HUES48 (cell line): ENCODE results near the gene CYSLTR2.

Experiments used
- H3K27ac ChIP-seq: one replicate; pipeline ENCODE4 v1.7.0; 2013; ENCODE audit warnings: low read depth, low read length, inconsistent platforms
- H3K27me3 ChIP-seq: 2 replicates; pipeline ENCODE4 v1.6.1; 2013; ENCODE audit warnings: mild to moderate bottlenecking, low read length; ENCODE audit not compliant: control insufficient read depth, insufficient read depth
- H3K36me3 ChIP-seq: 2 replicates; pipeline ENCODE4 v1.6.1; 2013; ENCODE audit warnings: low read length; ENCODE audit not compliant: control insufficient read depth, insufficient read depth
- H3K4me1 ChIP-seq: 2 replicates; pipeline ENCODE4 v1.6.1; 2013; ENCODE audit warnings: mild to moderate bottlenecking, low read length; ENCODE audit not compliant: control insufficient read depth, insufficient read depth
- H3K4me3 ChIP-seq: 2 replicates; pipeline ENCODE4 v1.5.1; 2013; ENCODE audit warnings: mild to moderate bottlenecking, low read depth, low read length
- H3K9ac ChIP-seq: 2 replicates; pipeline ENCODE4 v1.6.1; 2013; ENCODE audit warnings: mild to moderate bottlenecking, low read depth, low read length, moderate library complexity
- H3K9me3 ChIP-seq: 2 replicates; pipeline ENCODE4 v1.6.1; 2013; ENCODE audit warnings: low read length; ENCODE audit not compliant: control insufficient read depth, insufficient read depth

The CYSLTR2 gene

GRCh38 chr13:48644951-48645350 lies 8.8 kb upstream of the CYSLTR2 start:
- no peaks in the 10 kb centered on the region for H3K27me3 ChIP-seq
- no peak overlapping the region for H3K9ac ChIP-seq
- no peak overlapping the region for H3K27ac ChIP-seq
- no peaks in the 10 kb centered on the region for H3K9me3 ChIP-seq
- no peaks in the 10 kb centered on the region for H3K4me1 ChIP-seq
- no peaks in the 10 kb centered on the region for H3K36me3 ChIP-seq
- H3K4me3 ChIP-seq, result no peak overlapping the region

DNA sequence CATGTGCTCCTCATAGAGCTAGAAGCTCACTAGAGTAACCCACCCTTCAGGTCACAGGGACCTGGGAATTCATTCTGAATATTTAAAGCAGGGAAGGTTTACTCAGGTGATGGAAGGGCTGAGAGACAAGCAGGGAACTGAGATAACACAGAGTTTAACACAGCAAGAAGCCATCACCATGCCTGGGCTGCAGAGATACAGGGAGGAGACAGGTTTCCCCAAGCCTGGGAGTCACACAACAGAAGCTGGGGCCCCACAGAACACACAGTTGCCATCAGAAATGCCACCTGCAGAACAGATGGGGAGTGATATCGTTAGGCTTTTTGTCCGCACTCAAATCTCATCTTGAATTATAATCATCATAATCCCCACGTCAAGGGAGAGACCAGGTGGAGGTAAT lies 7.9 kb upstream of the CYSLTR2 start:
- Histone ChIP-seq H3K27me3 (no peaks in the 10 kb centered on the region), H3K4me1 (no peaks in the 10 kb centered on the region), H3K9me3 (no peaks in the 10 kb centered on the region), H3K36me3 (no peaks in the 10 kb centered on the region), H3K9ac (no peak overlapping the region), H3K27ac (no peak overlapping the region), H3K4me3 (no peak overlapping the region)

- Histone ChIP-seq H3K9ac (no peak overlapping the region), H3K27ac (no peak overlapping the region), H3K4me1 (no peaks in the 10 kb centered on the region), H3K27me3 (no peaks in the 10 kb centered on the region), H3K9me3 (no peaks in the 10 kb centered on the region), H3K36me3 (no peaks in the 10 kb centered on the region), H3K4me3 (no peak overlapping the region)
Observed at GRCh38 chr13:48646791-48647190, 6.9 kb upstream of the CYSLTR2 start.

DNA sequence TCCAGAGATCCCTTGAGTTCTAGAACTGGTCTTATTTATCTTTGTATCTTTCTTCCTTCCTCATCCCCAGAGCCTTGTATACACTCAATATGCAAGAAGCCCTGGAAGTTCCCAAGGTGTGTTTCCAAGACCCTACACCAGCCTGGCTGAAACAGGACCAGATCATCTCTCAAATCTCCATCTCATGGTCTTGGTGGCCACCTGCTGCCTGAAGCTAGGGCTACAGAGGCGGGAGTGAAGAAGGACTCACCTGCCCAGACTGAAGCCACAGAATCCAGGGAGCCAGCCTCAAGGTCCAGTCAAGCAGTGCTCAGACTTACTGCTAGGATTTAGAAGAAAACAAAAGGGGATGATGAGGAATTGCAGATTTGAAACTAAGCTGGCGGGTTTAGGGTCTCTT lies 6.1 kb upstream of the CYSLTR2 start:
- no peaks in the 10 kb centered on the region for H3K27me3 ChIP-seq
- no peaks in the 10 kb centered on the region for H3K36me3 ChIP-seq
- H3K4me1 ChIP-seq, result no peaks in the 10 kb centered on the region
- H3K9ac ChIP-seq, result no peak overlapping the region
- H3K4me3 ChIP-seq, result no peak overlapping the region
- H3K27ac ChIP-seq, result no peak overlapping the region
- no peaks in the 10 kb centered on the region for H3K9me3 ChIP-seq

- peaks cover 2% of the 10 kb centered on the region; the same call in 1 of the 2 replicates for H3K4me1 ChIP-seq
- no peak overlapping the region for H3K27ac ChIP-seq
- no peaks in the 10 kb centered on the region for H3K9me3 ChIP-seq
- H3K4me3 ChIP-seq, result no peak overlapping the region
- no peaks in the 10 kb centered on the region for H3K36me3 ChIP-seq
- no peaks in the 10 kb centered on the region for H3K27me3 ChIP-seq
- H3K9ac ChIP-seq, result no peak overlapping the region
Observed at GRCh38 chr13:48648446-48648845, 5.3 kb upstream of the CYSLTR2 start.

- H3K27me3 ChIP-seq, result no peaks in the 10 kb centered on the region
- H3K9ac ChIP-seq, result no peak overlapping the region
- H3K36me3 ChIP-seq, result no peaks in the 10 kb centered on the region
- H3K27ac ChIP-seq, result no peak overlapping the region
- H3K4me1 ChIP-seq, result peaks cover 5% of the 10 kb centered on the region; the same call in 1 of the 2 replicates
- no peak overlapping the region for H3K4me3 ChIP-seq
- H3K9me3 ChIP-seq, result no peaks in the 10 kb centered on the region
Observed at GRCh38 chr13:48652851-48653471, 768 bp upstream of the CYSLTR2 start.

DNA sequence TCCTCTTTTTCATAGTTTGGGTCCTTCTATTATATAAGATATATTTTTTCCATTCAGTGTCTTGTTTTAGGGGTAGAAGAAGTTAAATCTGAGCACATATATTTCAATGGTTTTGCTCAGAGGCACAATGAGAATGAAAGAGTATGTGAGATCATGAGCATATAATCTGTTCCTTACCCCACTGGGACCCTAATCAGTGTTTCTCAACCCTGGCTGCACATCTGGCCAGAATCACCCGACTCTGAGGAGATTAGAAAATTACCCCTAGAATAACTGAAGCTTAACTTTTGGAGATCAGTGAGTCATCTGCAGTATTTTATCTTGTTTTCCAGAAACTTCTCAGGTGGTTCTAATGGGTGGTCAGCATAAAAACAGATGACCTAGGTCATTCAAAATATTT lies 782 bp downstream of the CYSLTR2 start:
- H3K27ac ChIP-seq, result no peak overlapping the region
- no peaks in the 10 kb centered on the region for H3K27me3 ChIP-seq
- no peaks in the 10 kb centered on the region for H3K36me3 ChIP-seq
- no peaks in the 10 kb centered on the region for H3K9me3 ChIP-seq
- peaks cover 5% of the 10 kb centered on the region; the same call in 1 of the 2 replicates for H3K4me1 ChIP-seq
- no peak overlapping the region for H3K4me3 ChIP-seq
- no peak overlapping the region for H3K9ac ChIP-seq

DNA sequence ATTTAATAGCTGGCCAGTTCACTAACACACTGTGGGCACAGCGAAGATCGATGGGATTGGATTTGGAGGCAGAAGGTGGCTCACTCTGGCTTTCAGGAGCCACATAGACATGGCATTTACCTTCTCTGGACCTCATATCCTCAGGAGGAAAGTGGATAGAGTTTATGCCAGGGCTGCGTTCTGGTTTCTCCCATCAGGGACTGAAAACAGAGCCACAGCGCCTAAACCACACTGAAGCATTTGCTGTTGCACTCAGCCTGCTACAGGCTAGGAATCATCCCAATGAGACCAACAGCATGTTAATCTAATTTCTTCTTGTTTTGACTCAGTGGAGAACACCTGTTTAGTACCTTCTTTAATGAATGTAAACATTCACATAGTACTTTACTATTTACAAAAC lies 1.6 kb downstream of the CYSLTR2 start:
- no peaks in the 10 kb centered on the region for H3K36me3 ChIP-seq
- H3K27me3 ChIP-seq, result no peaks in the 10 kb centered on the region
- H3K9ac ChIP-seq, result no peak overlapping the region
- H3K4me1 ChIP-seq, result peaks cover 5% of the 10 kb centered on the region; the same call in 1 of the 2 replicates
- no peak overlapping the region for H3K4me3 ChIP-seq
- H3K27ac ChIP-seq, result no peak overlapping the region
- H3K9me3 ChIP-seq, result no peaks in the 10 kb centered on the region

DNA sequence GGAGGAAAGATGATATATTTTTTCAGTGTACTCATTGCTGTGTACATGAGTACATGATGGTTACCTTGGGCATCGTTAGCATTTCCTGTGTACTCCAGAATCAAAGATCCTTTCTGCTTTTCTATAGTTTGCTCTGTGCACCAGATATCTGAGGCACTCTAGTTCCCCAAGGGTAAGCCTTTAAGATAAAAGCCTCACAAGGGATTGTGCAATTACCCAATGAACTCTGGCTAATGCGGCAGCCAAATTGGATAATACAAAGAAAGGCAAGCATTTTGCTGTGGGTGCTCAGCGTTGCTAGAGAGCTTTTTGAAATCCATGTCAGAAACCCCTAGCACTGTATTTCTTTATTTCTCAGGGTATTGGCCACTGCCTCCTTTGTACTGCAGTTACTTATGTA lies 2.9 kb downstream of the CYSLTR2 start:
- no peak overlapping the region for H3K4me3 ChIP-seq
- peaks cover 5% of the 10 kb centered on the region; the same call in 1 of the 2 replicates for H3K4me1 ChIP-seq
- H3K9ac ChIP-seq, result no peak overlapping the region
- no peaks in the 10 kb centered on the region for H3K27me3 ChIP-seq
- no peaks in the 10 kb centered on the region for H3K9me3 ChIP-seq
- no peaks in the 10 kb centered on the region for H3K36me3 ChIP-seq
- no peak overlapping the region for H3K27ac ChIP-seq

GRCh38 chr13:48660361-48661076 lies 6.8 kb downstream of the CYSLTR2 start:
- Histone ChIP-seq H3K4me1 (no peaks in the 10 kb centered on the region), H3K4me3 (no peak overlapping the region), H3K9ac (no peak overlapping the region), H3K27ac (no peak overlapping the region), H3K36me3 (no peaks in the 10 kb centered on the region), H3K9me3 (no peaks in the 10 kb centered on the region), H3K27me3 (no peaks in the 10 kb centered on the region)

DNA sequence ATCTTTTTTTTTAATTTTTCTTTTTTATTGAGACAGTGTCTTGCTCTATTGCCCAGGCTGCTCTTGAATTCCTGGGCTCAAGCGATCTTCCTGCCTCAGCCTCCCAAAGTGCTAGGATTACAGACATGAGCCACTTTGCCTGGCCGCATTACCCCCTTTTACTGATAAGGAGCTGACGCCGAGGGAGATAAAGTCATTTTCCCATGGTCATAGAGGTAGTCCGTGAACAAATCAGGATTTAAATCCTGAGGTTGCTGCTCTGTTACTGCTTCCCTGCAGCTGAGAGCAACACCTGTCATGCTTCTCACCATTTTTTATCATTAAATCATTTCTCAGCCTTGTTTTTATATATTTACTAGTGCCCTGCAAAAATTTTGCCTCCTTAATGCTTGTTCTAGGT lies 7.4 kb downstream of the CYSLTR2 start:
- H3K27ac ChIP-seq, result no peak overlapping the region
- H3K9ac ChIP-seq, result no peak overlapping the region
- no peaks in the 10 kb centered on the region for H3K36me3 ChIP-seq
- no peaks in the 10 kb centered on the region for H3K9me3 ChIP-seq
- no peaks in the 10 kb centered on the region for H3K4me1 ChIP-seq
- H3K4me3 ChIP-seq, result no peak overlapping the region
- no peaks in the 10 kb centered on the region for H3K27me3 ChIP-seq
